GM19395 (cell line): ENCODE measurements around the gene CAPN13.
"Not testable (repeated sequence)": the region's sequence is repeated elsewhere in the genome, so short reads cannot be mapped to it uniquely, and the experiment has no call there.

Experiments
- ATAC-seq: cut with Tn5 transposase; IDR thresholded peaks from one replicate; pipeline ENCODE4 v1.9.1; 2021; ENCODE audit warnings: mild to moderate bottlenecking, moderate library complexity; ENCODE audit not compliant: unreplicated experiment

The CAPN13 gene

DNA sequence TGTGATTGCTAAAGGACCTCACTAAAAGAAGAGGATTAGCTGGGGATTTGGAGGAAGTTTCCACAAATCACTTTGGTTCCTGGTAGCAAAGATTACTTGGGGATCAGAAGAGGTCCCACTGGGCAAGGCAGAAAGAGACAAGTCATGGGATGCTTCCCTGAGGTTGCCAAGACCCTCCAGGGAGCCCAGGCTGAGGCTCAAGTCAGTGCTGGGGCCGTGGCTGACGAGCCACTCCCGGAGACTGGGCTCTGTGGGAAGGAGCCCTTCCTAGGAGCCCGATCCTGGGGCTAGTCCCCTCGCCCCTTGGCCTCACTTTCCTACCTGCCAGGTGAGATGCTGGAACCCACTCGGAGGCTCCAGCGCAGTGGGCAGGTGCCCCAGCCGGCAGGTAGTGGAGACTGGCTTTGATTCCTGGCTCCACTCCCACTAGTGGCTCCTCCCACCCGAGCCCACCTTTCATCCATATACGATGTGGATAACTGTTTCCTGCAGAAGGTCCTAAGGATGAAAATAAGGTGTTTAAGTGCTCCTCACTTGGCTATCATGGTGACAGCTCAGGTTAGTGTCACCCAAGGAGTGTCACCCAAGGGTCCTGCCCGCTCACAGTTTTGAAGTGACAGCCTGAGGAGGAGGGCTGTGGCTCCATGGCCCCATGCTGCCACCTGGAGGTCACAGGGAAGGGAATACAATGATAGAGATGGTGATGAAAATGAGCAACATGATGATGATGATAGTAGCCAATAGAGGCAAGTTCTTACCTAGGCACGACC, 100.5 kb downstream of the CAPN13 start:
- ATAC-seq = no peak

DNA sequence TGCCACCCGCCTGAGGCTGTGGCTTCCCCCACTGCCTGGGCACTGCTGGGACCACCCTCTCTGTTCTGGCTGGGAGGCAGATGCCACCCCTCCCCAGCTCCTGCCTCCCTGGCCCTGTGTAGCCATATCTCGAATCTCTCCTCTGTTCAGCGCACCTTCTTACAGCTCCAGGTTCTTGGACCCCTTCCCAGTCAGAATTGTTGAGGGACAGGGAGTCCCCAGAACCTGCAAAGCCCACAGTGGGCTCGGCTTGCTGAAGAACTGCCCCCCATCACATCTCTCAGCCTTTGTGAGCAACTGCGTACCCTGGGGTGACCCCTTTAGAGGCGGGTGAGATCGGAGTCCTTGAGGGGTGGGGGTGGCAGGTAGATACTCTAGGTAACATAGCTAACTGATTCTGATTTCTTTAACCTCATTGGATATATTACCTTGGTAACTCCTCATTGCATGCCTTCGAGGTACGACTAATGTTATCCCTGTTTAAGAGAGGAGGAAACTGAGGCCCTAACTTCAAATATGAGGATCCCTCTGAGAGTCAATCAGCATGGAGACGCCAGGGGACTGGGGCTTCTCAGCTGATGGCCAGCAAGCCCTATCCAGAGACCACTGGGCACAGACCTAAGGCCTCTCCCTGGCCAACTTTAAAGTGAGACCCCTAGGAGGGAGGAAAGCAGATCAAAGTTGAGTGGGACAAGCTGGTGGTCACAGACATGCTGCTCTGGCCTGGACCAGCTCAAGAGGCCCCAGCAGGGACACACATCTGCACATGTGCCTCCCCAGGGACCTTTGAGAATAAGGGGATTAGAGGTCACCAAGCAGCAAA, 101.3 kb downstream of the CAPN13 start:
- no peak for ATAC-seq

DNA sequence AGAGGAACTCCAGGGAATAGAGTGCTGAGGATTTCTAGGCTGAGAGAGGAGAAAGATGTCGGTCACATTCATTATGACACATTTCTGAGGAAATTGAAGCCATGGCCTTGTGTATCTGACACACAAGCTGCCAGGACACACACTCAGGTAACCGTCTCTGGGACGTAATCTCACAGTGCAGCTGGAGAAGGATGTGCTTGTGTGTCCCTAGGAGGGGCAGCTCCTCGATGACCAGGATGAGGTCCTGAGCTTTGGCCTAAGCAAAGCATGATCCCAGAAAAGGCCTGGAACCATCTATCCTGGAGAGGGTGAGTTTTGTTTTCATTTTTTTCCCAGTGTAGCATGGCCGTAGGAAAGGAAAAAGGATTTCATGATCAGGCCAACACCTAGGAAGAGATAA, 102.2 kb downstream of the CAPN13 start:
- no peak for ATAC-seq

DNA sequence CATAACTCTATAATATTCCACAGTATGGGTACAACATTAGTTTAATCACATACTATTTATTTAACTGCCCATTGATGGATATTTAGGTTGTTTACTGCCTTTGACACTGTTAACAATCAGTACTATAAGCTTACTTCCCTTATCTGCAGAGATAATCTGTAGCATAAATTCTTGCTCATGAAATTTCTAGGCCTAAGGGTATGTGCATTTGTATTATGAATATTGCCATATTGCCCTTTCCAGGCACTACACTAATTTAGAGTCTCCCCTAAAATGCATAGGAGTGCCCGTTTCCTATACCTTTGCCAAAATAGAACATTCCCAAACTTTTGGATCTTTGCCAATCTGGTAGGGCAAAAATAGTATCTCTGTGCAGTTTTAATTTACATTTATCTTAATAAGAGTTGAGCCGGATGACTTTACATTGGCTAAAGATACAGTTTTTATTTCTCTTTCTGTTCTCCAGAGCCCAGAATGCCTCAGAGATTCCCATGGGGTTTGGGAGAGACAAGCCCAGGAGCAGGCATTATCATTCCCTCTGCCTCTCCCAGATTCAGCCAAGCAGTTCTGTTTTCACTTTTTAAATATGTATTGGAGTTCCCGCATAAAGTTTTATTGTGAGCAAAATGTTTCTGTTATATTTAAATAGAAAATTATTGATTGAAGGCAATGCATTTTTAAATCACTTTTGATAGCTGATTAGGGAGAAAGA, 102.8 kb downstream of the CAPN13 start:
- ATAC-seq = no peak

DNA sequence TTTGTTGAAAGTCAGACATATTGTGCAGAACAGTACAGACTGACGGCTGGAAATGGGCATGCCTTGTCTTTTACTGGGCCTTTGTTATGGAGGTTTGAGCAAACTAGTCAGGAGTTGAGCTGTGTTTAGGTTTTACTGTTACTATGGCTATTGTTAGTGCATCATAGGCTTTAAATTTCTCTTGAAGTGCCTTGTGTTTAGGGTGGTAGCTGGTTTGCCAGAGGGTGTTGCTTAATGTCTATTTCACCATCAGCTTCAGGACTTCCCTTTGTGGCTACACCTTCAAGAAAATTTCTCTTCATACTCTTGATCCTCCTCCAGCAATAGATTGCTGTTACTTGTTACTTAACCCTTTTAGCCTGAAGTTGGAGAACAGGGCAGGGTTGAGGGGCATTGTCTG, 104.6 kb downstream of the CAPN13 start:
- no peak for ATAC-seq

DNA sequence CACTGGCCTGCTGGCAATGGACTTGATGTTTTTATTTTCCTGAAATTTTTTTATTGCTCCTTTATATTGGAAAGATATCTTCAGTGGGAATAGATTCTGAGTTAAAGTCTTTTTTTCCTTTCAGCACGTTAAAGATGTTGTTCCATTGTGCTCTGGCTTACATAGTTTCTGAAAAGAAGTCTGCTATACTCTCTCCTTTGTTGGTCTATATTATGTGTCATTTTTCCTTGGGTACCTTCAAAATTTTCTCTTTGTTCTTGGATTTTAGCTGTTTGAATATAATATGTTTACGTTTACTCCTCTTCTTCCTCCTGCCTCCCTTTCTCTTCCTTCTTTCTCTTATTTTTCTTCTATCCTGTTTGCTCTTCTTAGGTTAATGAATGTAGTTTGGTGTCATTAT, 105.5 kb downstream of the CAPN13 start:
- no peak for ATAC-seq

DNA sequence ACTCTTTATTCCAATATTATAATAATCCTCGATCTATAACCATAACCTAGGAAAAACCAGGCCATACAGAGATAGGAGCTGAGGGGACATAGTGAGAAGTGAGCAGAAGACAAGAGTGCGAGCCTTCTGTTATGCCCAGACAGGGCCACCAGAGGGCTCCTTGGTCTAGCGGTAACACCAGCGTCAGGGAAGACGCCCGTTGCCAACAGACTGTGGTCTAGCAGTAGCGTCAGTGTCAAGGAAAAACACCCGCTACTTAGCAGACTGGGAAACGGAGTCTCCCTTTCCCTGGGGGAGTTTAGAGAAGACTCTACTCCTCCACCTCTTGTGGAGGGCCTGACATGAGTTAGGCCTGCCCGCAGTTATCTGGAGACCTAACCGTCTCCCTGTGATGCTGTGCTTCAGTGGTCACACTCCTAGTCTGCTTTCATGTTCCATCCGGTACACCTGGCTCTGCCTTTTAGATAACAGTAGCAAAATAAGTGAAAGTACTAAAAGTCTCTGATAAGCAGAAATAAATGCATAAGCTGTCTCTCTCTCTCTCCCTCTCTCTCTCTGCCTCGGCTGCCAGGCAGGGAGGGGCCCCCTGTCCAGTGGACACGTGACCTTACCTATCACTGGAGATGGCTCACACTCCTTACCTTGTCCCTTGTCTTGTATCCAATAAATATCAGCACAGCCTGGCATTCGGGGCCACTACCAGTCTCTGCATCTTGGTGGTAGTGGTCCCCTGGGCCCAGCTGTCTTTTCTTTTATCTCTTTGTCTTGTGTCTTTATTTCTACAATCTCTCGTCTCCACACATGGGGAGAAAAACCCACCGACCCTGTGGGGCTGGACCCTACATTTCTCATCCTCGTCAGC, 109.8 kb downstream of the CAPN13 start:
- ATAC-seq = not testable (repeated sequence)

DNA sequence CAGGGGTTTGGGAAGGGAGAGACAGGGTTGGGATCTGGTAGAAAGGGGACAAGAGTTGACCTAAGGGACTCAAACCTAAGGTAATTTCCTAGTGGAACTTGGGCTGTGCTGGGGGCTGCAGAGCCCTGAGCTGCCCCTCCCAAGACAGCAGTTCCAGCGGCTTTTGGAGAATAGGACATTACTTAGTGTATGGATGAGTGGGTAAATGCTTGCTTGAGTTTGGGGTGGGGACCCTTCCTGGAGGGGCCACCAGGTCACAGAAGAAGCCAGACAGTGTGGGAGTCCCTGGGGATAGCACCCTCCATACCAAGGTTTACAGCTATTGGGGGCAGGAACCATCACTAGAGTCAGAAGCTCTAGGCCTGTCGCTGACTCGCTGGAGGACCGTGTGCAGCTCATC, 111.5 kb downstream of the CAPN13 start:
- no peak for ATAC-seq

DNA sequence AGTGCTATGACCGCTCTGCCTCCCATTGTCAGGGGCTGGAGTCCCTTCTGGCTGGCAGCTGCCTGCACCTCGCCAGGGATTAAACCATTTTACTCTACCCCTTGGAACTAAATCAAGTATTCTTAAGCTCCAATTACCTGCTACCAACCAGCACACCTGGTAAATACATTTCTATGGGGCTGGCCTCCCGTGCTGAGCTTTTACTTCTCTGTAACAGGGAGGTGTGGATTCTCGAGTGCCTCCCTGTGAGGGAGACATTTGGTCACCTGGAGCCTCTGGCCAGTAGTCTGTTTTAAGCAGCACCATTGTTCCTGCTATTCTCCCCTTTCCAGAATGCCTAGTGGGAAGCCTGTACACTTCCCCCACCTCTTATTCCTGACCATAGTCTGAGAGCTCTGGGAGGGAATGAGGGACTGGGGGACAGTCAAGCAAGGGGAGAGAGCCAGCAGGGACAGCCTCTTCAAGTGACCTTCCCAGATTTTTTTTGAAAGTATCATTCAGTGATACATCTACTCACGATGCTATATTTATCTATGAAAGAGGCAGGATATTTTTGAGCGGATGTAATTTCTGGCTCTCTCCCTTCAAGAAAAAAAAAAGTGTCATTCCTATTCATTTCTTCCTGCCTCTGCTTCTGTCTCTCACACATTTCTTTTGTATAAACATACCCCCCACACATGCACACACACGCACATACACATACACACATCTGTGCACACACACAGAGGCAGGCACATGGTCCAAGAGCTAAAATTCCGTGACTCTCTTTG, 112.8 kb downstream of the CAPN13 start:
- no peak for ATAC-seq

DNA sequence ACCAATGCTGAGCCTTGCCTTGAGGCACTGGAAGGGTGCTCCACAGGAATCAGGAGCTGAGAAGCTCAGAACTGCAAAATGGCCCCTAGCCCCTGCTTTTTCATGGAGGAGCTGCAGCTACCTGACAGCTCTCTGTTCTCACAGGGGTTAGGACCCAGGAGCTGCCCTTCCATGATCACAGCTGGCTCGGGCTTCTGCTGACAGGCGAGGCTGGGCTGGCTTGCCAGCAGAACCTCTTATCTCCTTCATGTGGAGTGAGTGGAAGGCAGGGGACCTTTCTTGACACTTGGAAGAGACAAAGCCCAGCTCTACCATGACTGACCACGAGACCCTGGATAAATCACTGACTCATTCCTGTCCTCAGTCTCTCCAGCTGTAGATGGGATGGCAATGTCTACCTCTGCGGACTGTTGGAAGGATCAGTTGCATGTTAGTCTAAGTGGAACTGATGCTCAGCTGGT, 113.4 kb downstream of the CAPN13 start:
- no peak for ATAC-seq

DNA sequence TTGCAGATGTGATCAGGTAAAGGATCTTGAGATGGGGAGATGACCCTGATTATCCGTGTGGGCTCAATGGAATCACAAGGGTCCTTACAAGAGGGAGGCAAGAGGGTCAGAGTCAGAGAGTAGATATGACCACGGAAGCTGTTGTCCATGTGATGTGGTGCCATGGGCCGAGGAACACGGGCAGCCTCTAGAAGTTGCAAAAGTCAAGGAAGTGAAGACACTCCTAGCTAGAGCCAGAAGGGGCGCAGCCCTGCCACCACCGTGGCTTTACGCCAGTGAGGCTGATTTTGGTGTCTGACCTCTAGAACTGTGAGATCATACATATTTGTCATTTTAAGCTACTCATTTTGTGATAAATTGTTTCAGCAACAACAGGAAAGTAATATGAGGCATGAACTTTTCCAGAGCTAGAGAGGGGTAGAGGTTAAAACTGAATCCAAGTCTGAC, 114.4 kb downstream of the CAPN13 start:
- ATAC-seq = no peak

DNA sequence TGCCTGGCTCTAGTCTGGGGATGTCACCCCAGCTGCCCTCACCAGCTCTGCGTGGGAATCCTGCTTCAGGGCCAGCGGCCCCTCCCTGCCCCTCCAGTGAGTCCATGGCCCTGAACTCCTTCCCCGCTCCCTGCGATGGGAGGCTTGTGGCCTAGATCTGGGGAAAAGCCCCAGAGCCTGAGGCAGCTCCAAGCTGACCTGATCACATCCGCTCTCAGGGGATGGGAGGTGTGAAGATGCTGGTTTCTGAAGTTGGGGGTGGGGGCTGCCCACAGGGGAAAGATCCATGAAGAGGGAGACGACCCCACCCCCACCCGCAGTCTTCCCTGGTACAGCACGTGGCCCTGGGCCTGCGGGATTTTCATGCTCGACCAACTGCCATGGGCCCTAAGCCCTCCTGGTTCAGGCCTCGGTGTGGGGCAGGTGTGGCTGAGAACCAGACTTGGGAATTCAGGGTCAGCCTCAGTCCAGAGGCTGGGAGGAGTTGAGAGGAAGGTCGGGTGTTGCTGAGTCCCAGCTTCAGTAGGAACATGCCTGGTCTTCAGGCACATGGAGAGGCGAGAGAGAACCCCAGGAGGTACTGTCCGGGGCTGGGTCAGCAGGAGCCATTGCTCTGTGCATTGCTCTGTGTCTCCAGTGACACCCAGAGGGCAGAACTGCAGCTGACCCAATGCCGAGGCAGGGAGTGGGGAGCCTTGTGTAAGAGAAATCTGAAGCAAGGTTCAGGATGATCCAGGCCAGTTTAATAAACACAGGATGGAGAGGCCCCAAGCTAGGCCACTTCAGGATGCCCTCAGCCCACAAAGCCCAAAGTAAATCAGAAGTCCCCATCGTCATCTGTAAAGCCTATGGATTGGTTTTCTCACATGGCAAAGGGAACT, 115.1 kb downstream of the CAPN13 start:
- no peak for ATAC-seq

DNA sequence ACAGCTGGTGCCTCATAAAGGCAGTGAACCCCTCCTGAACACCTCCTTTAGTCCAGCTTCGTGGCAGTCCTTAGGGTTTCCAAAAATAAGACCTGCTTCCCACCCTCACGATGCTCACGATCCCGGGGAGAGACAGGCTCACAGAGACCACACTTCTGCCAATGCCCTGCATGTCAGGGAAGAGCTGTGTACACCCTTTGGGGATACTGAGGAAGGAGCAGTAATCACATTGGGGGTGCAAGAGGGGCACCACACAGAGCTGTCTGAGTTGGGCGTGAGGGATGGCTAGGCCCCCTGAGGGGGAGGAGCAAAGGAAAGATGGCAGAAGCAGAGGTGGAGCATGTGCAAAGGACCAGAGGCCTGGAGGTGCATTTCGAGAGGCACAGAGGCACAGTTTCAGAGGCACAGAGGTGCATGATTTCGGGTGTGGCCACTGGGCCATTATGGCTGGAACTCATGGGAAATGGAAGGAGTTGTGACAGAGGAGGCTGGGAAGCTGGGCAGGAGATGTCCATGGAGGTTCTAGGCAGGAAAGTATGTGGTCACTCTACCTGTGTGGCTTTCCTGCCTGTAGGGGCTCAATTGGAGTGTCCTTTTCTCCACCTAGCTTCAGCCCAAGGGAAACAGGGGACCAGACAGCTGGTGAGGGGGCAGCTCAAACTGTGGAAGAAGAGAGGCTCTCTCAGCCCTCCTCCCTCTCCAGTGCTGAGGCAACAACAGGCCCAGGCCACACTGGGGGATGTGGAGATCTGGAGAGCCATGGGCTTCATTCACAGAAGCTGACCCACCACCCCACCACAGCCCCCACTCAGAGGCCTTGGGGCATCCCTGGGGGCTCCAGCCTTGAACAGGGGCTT, 115.9 kb downstream of the CAPN13 start:
- ATAC-seq = no peak

DNA sequence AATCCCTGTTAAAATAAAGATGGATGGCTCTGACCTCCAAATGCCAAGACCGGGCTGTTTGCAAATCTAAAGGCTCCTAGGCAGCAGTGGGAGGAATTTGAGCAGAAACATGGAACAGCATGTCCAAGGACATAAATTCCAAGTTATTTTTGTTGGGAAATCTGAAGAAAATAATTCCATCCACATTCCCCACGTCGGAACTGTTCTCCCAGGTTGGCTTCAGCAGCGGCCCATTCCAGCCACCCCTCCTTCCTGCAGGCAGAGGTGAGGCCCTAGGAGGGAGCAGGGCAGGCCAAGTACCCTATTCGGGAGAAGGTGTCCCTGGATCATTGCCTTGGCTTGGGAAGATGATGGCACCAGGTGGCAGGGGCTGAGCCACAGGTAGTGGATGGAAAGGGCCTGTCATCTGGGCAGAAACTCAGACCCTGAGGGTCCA, 117.1 kb downstream of the CAPN13 start:
- ATAC-seq = no peak

DNA sequence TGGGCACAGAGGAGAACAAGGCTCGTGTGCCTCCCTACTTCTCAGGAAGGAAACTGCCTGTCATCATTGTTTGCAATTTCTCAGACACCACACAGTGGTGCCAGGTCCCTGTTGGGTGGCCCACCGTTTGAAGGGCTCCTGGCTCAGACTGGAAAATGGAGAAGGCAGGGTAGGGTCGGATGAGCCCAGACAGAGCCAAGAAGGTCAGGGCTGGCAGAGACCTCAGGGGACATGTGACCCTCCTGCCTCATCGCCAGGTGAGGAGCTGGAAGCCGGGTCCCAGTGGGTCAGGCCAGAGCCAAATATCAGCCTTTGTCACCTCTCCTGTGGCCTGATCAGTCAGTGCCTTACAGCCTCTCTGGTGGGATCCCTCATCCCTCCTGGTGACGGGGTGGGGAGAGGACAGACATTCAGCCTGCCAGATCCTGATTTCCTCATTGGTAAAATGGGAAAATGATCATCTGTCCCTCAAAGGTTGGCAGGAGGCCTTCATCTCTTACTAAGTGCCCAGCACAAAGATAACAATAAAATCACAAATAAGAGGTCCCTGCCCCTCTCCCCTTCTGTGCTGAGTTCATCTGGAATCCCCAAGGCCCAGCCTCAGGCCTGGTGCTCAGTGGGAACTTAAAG, 117.6 kb downstream of the CAPN13 start:
- ATAC-seq = no peak

DNA sequence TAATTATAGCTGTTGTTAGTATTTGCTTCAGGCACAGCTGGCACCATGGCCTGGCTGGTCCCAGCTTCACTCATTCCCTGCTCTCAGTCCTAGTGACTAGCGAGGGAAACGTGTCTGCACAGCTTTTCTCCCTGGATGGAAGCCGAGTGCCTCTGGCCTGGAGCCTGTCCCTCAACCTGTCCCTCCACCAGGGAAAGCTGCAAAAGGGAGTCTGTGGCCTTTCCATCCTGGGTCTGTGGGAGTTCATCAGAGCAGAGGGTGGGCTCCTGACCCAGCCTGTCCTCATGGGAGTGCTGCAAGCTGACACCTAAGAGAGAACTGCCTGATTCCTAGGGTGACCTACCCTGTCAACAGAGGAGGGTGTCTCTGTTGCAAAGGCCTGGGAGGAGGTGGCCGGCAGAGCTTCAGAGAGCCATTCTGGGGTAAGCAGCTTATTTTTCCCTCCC, 118.3 kb downstream of the CAPN13 start:
- no peak for ATAC-seq

DNA sequence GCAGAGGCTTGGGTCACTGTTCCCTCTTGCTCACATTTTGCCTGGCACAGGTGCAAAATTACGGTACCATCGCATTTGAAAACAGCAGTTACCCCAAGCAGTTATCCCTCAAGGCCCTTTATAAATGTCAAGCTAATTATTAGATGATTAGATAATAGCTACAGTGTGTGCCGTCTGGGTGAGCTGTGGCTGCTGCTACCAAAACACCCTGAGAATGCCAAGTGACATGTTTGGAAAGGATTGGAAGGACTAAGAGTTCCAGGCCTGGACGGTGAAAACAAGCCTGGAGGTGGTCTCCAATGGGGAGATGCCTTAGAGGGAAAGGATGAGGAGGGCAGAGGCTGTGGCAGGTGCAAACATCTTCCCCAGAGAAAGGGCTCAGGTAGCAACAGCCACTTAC, 120.6 kb downstream of the CAPN13 start:
- no peak for ATAC-seq
